Thyroid gland (tissue), 4 donors: ENCODE data around the gene UBE2V1.

Experiments
- CTCF ChIP-seq, 6 experiments: fragments of 200-600 bp in 3 of 6; fragments of 450-650 bp in 3 of 6; sonication (generic) in 3 of 6; IDR thresholded peaks; one replicate each; pipeline ENCODE4 v1.5.1; 2016 to 2019; ENCODE audit warnings: antibody characterized with exemption in 6 of 6, mild to moderate bottlenecking in 2 of 6, inconsistent platforms in 1 of 6, moderate library complexity in 1 of 6
- POLR2A ChIP-seq, 2 donors: fragments of 450-650 bp; IDR thresholded peaks; one replicate each; pipeline ENCODE4 v1.6.1; 2017; ENCODE audit warnings: antibody characterized with exemption in 2 of 2, mild to moderate bottlenecking in 2 of 2, moderate library complexity in 1 of 2

GRCh38 chr20:50126662-50127061, 13.7 kb upstream of the UBE2V1 start:
- TF ChIP-seq POLR2A (IDR thresholded peaks at IDR 0.05) (no peak), CTCF (IDR thresholded peaks at IDR 0.05) (no peak)
